Endodermal cell (in vitro differentiated cells): ENCODE results near the gene APOL3. TPM values are rescaled to one million over a fixed set of nuclear protein-coding genes. Genes with fewer than 3 reads are reported as not detected.

ENCODE experiments used
- DNase-seq: peaks from one replicate; pipeline ENCODE4 v3.0.0-alpha.2; 2017
- H3K27ac ChIP-seq: 2 replicates; pipeline ENCODE4 v1.5.1; 2013; ENCODE audit warnings: mild to moderate bottlenecking, low read depth, low read length, moderate library complexity
- H3K27me3 ChIP-seq: 2 replicates; pipeline ENCODE4 v1.6.1; 2013; ENCODE audit warnings: mild to moderate bottlenecking, low read length, moderate library complexity; ENCODE audit not compliant: insufficient read depth, control insufficient read depth, poor library complexity, severe bottlenecking
- H3K36me3 ChIP-seq: 2 replicates; pipeline ENCODE4 v1.7.0; 2013; ENCODE audit warnings: mild to moderate bottlenecking, low read length, moderate library complexity; ENCODE audit not compliant: control insufficient read depth, insufficient read depth
- H3K4me1 ChIP-seq: one replicate; pipeline ENCODE4 v1.7.0; 2013; ENCODE audit warnings: low read length; ENCODE audit not compliant: control insufficient read depth, insufficient read depth
- H3K4me3 ChIP-seq: 2 replicates; pipeline ENCODE4 v1.5.1; 2013; ENCODE audit warnings: mild to moderate bottlenecking, low read length, moderate library complexity
- H3K9ac ChIP-seq: 2 replicates; pipeline ENCODE4 v1.6.1; 2013; ENCODE audit warnings: mild to moderate bottlenecking, low read length, moderate library complexity; ENCODE audit not compliant: poor library complexity, severe bottlenecking; ENCODE audit errors: extremely low read depth
- H3K9me3 ChIP-seq: 2 replicates; pipeline ENCODE4 v1.6.1; 2013; ENCODE audit warnings: mild to moderate bottlenecking, low read length, moderate library complexity; ENCODE audit not compliant: control insufficient read depth
- H3K27ac Mint-ChIP-seq: 2 replicates; pipeline ENCODE4 v1.8.0; 2020; ENCODE audit warnings: mixed read lengths
- H3K27me3 Mint-ChIP-seq: 2 replicates; pipeline ENCODE4 v1.8.0; 2021; ENCODE audit warnings: mild to moderate bottlenecking, mixed read lengths; ENCODE audit not compliant: insufficient read depth
- H3K36me3 Mint-ChIP-seq: 2 replicates; pipeline ENCODE4 v1.8.0; 2020; ENCODE audit warnings: low read depth, mixed read lengths
- H3K4me1 Mint-ChIP-seq: 2 replicates; pipeline ENCODE4 v1.8.0; 2020; ENCODE audit warnings: mixed read lengths
- H3K4me3 Mint-ChIP-seq: 2 replicates; pipeline ENCODE4 v1.8.0; 2020; ENCODE audit warnings: mild to moderate bottlenecking, moderate library complexity, mixed read lengths
- H3K9me3 Mint-ChIP-seq: 2 replicates; pipeline ENCODE4 v1.8.0; 2020; ENCODE audit warnings: mild to moderate bottlenecking, mixed read lengths
- CTCF ChIP-seq: fragments of 200-600 bp; sonication (generic); conservative IDR thresholded peaks from 2 replicates; pipeline ENCODE4 v1.5.0; 2021; ENCODE audit warnings: antibody characterized with exemption, mild to moderate bottlenecking
- WGBS, 2 experiments: methylation state at CpG; one replicate each; pipeline versions ENCODE4 v1.1.5 to v1.1.7; 2013; ENCODE audit warnings: missing lambda C conversion rate in 2 of 2, mixed read lengths in 1 of 2; ENCODE audit not compliant: insufficient coverage in 1 of 2, insufficient read length in 1 of 2; 5-methylcytosine and 5-hydroxymethylcytosine counted together
- total RNA-seq, 2 donors: library from RNA; stranded (reverse); fragmentation: NEBNext Ultra II Directional in 1 of 2; extraction: Animal tissue kit (Norgen Biotek cat#: 25700) in 1 of 2; gene quantifications; 2 replicates in 1 of 2; 3 replicates in 1 of 2; pipeline ENCODE4 v1.2.1, GENCODE V29; 2021

Gene APOL3
- total RNA-seq, 2 donors from 2014 or later, result 0.46 to 1.1 TPM

- H3K36me3 ChIP-seq, result no peaks in the 10 kb centered on the region
- H3K9me3 Mint-ChIP-seq, result peaks cover 1% of the 10 kb centered on the region
- peak overlapping the region; percentile 70 for H3K27ac Mint-ChIP-seq
- H3K4me1 ChIP-seq, result peaks cover 13% of the 10 kb centered on the region
- no peaks in the 10 kb centered on the region for H3K9me3 ChIP-seq
- H3K4me3 Mint-ChIP-seq, result no peak overlapping the region
- DNase-seq, result no peak
- peaks cover under 1% of the 10 kb centered on the region for H3K27me3 Mint-ChIP-seq
- no peaks in the 10 kb centered on the region for H3K36me3 Mint-ChIP-seq
- H3K27me3 ChIP-seq, result no peaks in the 10 kb centered on the region
- TF ChIP-seq CTCF, result no peak
- no peak overlapping the region for H3K27ac ChIP-seq
- 80 to 86% methylated on average over 7 to 10 of the region's 10 CpGs for WGBS, 2 experiments
- peaks cover 22% of the 10 kb centered on the region for H3K4me1 Mint-ChIP-seq
- no peak overlapping the region for H3K9ac ChIP-seq
- H3K4me3 ChIP-seq, result no peak overlapping the region
Measured at GRCh38 chr22:36184433-36185025, 24.0 kb upstream of the APOL3 start.

- TF ChIP-seq CTCF, result no peak
- no peak overlapping the region for H3K4me3 ChIP-seq
- DNase-seq, result peak; percentile 41
- WGBS, 2 experiments, result 92 to 93% methylated on average over 6 to 7 of the region's 7 CpGs
- no peak overlapping the region for H3K27ac ChIP-seq
- peaks cover 13% of the 10 kb centered on the region for H3K4me1 ChIP-seq
- Mint-ChIP-seq H3K27me3 (no peaks in the 10 kb centered on the region), H3K9me3 (no peaks in the 10 kb centered on the region), H3K4me1 (peaks cover 22% of the 10 kb centered on the region), H3K36me3 (no peaks in the 10 kb centered on the region), H3K4me3 (no peak overlapping the region), H3K27ac (no peak overlapping the region)
- H3K36me3 ChIP-seq, result no peaks in the 10 kb centered on the region
- H3K9ac ChIP-seq, result no peak overlapping the region
- H3K9me3 ChIP-seq, result no peaks in the 10 kb centered on the region
- no peaks in the 10 kb centered on the region for H3K27me3 ChIP-seq
Measured at GRCh38 chr22:36183446-36183845, 22.9 kb upstream of the APOL3 start.

GRCh38 chr22:36182857-36183256 lies 22.3 kb upstream of the APOL3 start:
- no peaks in the 10 kb centered on the region for H3K36me3 ChIP-seq
- no peak overlapping the region for H3K27ac ChIP-seq
- DNase-seq, result peak; percentile 39
- H3K4me1 ChIP-seq, result peaks cover 13% of the 10 kb centered on the region
- H3K9ac ChIP-seq, result no peak overlapping the region
- TF ChIP-seq CTCF, result no peak
- 98 to 100% methylated on average over 5 to 6 of the region's 6 CpGs for WGBS, 2 experiments
- no peak overlapping the region for H3K4me3 ChIP-seq
- peaks cover 18% of the 10 kb centered on the region for H3K4me1 Mint-ChIP-seq
- H3K27me3 Mint-ChIP-seq, result no peaks in the 10 kb centered on the region
- no peaks in the 10 kb centered on the region for H3K27me3 ChIP-seq
- H3K9me3 ChIP-seq, result no peaks in the 10 kb centered on the region
- H3K4me3 Mint-ChIP-seq, result no peak overlapping the region
- no peaks in the 10 kb centered on the region for H3K36me3 Mint-ChIP-seq
- no peaks in the 10 kb centered on the region for H3K9me3 Mint-ChIP-seq
- no peak overlapping the region for H3K27ac Mint-ChIP-seq
